MCF 10A (cell line): ENCODE measurements around the gene EHD2. TPM values are rescaled to one million over a fixed set of nuclear protein-coding genes. Genes with fewer than 3 reads are reported as not detected.
A peak's percentile ranks its signal among the peaks of the same experiment; 100 is the strongest.

Experiments
- BruUV-seq: library from RNA; stranded (reverse); fragments of 400-500 nt; replicated peaks from 2 replicates; lab custom pipeline; 2021; lab: Mats Ljungman, UMichigan
- CTCF ChIA-PET: fragments of 300-600 bp; sonication (Branson Sonifier 250); formaldehyde crosslinking; extraction: SDS; loops from one replicate; lab custom pipeline; 2021; ENCODE audit warnings: antibody characterized with exemption, inconsistent platforms; lab: Yijun Ruan, JAX
- POLR2A ChIA-PET: fragments of 300-600, 350-650 bp; sonication (Branson Sonifier 250); formaldehyde crosslinking; extraction: SDS; loops from one replicate; lab custom pipeline; 2020; ENCODE audit warnings: antibody characterized with exemption, inconsistent platforms; lab: Yijun Ruan, JAX
- DNase-seq: peaks from one replicate; pipeline ENCODE4 v3.0.0-alpha.2; 2018; ENCODE audit not compliant: unreplicated experiment
- H3K27ac Mint-ChIP-seq: one replicate; pipeline ENCODE4 v1.8.0; 2022; ENCODE audit warnings: mild to moderate bottlenecking, low read depth, mixed read lengths; ENCODE audit not compliant: unreplicated experiment
- H3K27me3 Mint-ChIP-seq: one replicate; pipeline ENCODE4 v1.8.0; 2022; ENCODE audit warnings: mixed read lengths; ENCODE audit not compliant: insufficient read depth, unreplicated experiment
- H3K36me3 Mint-ChIP-seq: one replicate; pipeline ENCODE4 v1.8.0; 2022; ENCODE audit warnings: mild to moderate bottlenecking, moderate library complexity, mixed read lengths; ENCODE audit not compliant: insufficient read depth, unreplicated experiment
- H3K4me1 Mint-ChIP-seq: one replicate; pipeline ENCODE4 v1.8.0; 2022; ENCODE audit warnings: mixed read lengths; ENCODE audit not compliant: insufficient read depth, unreplicated experiment
- H3K4me3 Mint-ChIP-seq: one replicate; pipeline ENCODE4 v1.8.0; 2022; ENCODE audit warnings: mild to moderate bottlenecking, moderate library complexity, mixed read lengths; ENCODE audit not compliant: unreplicated experiment
- H3K9me3 Mint-ChIP-seq: one replicate; pipeline ENCODE4 v1.8.0; 2022; ENCODE audit warnings: mixed read lengths; ENCODE audit not compliant: unreplicated experiment
- CTCF ChIP-seq: fragments of 200-600 bp; IDR thresholded peaks from one replicate; pipeline ENCODE4 v1.8.0; 2022; ENCODE audit warnings: antibody characterized with exemption, mild to moderate bottlenecking; ENCODE audit not compliant: unreplicated experiment
- intact Hi-C: fragments of 100-400 bp; cut with micrococcal nuclease; formaldehyde crosslinking; loops from 2 replicates; pipeline ENCODE4 v1.14.1; 2022
- total RNA-seq: library from RNA; stranded (reverse); gene quantifications from 2 replicates; pipeline ENCODE4 v1.2.3, GENCODE V29; 2022

Gene EHD2
- total RNA-seq, 1 experiment from 2014 or later: 88.8 TPM

GRCh38 chr19:47704656-47705055, 8.6 kb upstream of the EHD2 start:
- no peaks in the 10 kb centered on the region for H3K4me1 Mint-ChIP-seq
- POLR2A ChIA-PET: no interaction called here
- H3K27me3 Mint-ChIP-seq: no peaks in the 10 kb centered on the region
- H3K36me3 Mint-ChIP-seq: peaks cover 42% of the 10 kb centered on the region
- intact Hi-C loops: no loop called here
- no peak overlapping the region for H3K27ac Mint-ChIP-seq
- TF ChIP-seq CTCF: no peak
- H3K9me3 Mint-ChIP-seq: no peaks in the 10 kb centered on the region
- CTCF ChIA-PET: interaction anchor here (0.7 to 6.5 kb wide), 4 partner anchors 36 to 268 kb away, joined by 3 to 127 read pairs (median 5); no protein-coding TSS in a partner anchor
- no peak overlapping the region for H3K4me3 Mint-ChIP-seq
- no peak for DNase-seq
- no TSS peak for BruUV-seq

GRCh38 chr19:47707135-47707925, 5.9 kb upstream of the EHD2 start:
- H3K9me3 Mint-ChIP-seq: no peaks in the 10 kb centered on the region
- no peaks in the 10 kb centered on the region for H3K4me1 Mint-ChIP-seq
- peaks cover 21% of the 10 kb centered on the region for H3K36me3 Mint-ChIP-seq
- no peaks in the 10 kb centered on the region for H3K27me3 Mint-ChIP-seq
- BruUV-seq: no TSS peak
- ChIA-PET POLR2A (interaction anchor here (0.6 to 13.6 kb wide), 8 partner anchors 38 to 279 kb away, joined by 3 to 259 read pairs (median 4); partner anchors contain the start of genes KPTN and NOP53), CTCF (interaction anchor here (0.5 to 6.5 kb wide), 46 partner anchors 9 to 756 kb away, joined by 3 to 127 read pairs (median 4); partner anchors contain the start of genes KPTN, NAPA and NOP53)
- TF ChIP-seq CTCF: peak; percentile 77
- DNase-seq: peak; percentile 88
- no peak overlapping the region for H3K27ac Mint-ChIP-seq
- no peak overlapping the region for H3K4me3 Mint-ChIP-seq
- intact Hi-C loops: no loop called here

- H3K36me3 Mint-ChIP-seq: peaks cover 28% of the 10 kb centered on the region
- ChIA-PET POLR2A (interaction anchor here (0.7 to 13.6 kb wide), 6 partner anchors 14 to 275 kb away, joined by 3 to 259 read pairs (median 4); partner anchors contain the start of gene NOP53), CTCF (interaction anchor here (0.6 to 5.2 kb wide), 13 partner anchors 12 to 404 kb away, joined by 3 to 78 read pairs (median 5); partner anchors contain the start of gene NOP53)
- no peaks in the 10 kb centered on the region for H3K9me3 Mint-ChIP-seq
- H3K27ac Mint-ChIP-seq: no peak overlapping the region
- H3K4me1 Mint-ChIP-seq: peaks cover 14% of the 10 kb centered on the region
- no TSS peak for BruUV-seq
- TF ChIP-seq CTCF: no peak
- DNase-seq: no peak
- H3K4me3 Mint-ChIP-seq: peak overlapping the region; percentile 8
- H3K27me3 Mint-ChIP-seq: no peaks in the 10 kb centered on the region
- intact Hi-C loops: loop anchor here (2.0 to 5.0 kb wide), 2 partner anchors 77 to 151 kb away; no protein-coding TSS in a partner anchor
Observed at GRCh38 chr19:47711652-47712242, 1.5 kb upstream of the EHD2 start.
